GM21825 (cell line): Measurements from ENCODE around the gene GINS1.

ENCODE experiments used
- ATAC-seq: cut with Tn5 transposase; IDR thresholded peaks from one replicate; pipeline ENCODE4 v1.9.1; 2021; ENCODE audit warnings: mild to moderate bottlenecking, moderate library complexity; ENCODE audit not compliant: unreplicated experiment

The GINS1 gene

DNA sequence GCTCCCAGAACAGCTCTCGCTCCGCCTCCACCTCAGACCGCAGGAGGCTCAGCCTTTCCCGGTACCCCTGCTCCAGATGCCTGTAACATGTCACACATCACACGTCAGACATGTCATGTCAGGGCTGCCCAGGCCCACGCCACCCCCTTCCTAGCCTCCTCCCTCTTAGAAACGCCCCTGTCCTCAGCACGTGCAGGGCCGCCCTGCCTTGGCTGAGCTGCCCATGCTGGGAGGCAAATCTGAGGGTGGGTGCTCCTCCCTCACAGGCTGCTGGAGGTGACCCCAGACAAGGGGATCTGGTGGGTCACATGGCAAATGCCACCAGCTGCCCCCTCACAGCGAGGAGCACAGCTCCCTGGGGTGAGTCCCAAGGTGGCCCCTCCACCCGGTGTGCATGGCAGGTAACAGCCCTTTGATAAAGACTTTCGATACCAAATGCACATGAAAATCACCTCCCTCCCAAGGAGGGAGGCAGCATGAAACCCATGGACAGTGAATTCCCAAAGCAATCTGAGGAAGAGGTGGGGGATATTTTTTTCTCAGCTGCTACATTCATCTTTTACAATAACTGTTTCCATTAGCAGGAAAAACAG lies 84.1 kb downstream of the GINS1 start:
- ATAC-seq: no peak

DNA sequence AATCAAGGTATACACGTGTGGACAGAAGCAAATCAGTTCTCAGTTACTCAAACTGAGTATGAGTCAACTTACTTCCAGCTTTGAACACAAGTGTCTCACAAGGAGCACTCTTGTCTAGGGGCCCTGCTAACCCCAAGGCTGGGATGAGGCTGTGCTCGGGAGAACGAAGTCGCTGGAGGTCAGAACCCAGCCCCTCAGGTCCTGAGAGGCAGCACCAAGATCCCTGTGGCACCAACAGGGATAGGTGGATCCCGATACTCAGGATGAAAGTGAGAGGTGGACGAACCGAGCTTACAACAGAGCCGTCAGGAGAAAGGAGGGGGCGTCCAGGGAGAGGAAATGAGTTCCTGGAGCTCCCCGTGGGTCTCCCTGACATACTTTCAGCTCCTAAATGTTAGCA lies 85.7 kb downstream of the GINS1 start:
- no peak for ATAC-seq

DNA sequence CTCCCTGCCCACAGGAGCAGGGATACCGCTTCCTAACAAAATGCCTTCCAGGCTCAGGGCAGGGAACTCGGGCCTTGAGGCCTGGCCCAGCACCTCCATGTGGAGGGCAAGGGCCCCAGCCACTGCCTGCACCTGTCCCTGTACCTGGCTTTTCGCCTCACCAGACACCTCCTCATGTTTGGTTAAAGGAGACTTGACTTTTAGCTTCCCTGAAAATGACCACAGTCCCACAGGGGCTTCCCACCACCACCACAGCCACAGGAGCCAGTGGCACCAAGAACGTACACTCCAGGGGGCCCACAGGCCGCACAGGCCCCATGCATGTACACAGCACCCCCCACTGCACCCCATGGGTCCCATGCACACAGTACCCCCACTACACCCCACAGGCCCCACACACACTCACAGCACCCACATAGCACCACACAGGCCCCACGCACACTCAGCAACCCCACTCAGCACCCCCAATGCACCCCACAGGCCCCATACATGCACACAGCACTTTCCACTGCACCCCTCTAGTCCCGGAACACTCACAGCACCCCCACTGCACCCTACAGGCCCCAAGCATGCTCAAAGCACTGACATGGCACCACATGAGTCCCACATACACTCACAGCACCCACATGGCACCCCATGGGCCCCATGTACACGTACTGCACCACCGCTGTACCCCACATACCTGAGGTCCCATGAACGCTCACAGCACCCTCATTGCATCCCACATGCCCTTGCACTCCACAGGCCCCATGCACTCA lies 86.5 kb downstream of the GINS1 start:
- ATAC-seq: no peak

DNA sequence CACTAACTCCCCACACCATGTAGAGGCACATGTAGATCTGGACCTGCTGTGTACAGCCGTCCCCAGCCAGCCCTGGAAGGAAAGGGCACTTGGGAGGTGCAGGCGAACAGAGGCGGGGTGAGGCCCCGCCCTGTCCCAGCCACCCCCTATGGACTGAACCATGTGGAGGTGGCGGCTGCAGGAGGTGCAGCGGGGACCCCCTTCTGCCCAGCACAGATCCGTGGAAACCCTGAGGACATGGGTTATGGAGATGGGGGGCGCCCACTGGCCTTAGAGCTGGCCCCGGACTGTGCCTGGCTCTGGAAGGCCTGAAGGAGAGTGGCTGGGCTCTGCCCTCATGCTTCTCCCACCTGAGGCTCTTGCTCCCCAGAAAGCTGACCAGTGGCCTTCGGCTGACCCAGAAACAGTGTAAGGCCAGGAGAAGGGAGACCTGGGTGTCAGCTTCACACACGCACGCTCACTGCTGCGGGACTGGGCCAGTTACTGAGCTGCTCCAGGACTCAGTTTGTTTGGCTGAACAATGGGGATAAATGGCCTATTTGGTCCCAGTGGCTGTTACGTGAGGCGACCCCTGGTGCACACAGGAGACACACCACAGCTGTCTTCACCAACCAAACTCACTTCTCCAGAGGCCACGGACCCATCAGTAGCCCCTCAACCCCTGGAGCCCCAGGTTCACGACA lies 87.2 kb downstream of the GINS1 start:
- no peak for ATAC-seq

DNA sequence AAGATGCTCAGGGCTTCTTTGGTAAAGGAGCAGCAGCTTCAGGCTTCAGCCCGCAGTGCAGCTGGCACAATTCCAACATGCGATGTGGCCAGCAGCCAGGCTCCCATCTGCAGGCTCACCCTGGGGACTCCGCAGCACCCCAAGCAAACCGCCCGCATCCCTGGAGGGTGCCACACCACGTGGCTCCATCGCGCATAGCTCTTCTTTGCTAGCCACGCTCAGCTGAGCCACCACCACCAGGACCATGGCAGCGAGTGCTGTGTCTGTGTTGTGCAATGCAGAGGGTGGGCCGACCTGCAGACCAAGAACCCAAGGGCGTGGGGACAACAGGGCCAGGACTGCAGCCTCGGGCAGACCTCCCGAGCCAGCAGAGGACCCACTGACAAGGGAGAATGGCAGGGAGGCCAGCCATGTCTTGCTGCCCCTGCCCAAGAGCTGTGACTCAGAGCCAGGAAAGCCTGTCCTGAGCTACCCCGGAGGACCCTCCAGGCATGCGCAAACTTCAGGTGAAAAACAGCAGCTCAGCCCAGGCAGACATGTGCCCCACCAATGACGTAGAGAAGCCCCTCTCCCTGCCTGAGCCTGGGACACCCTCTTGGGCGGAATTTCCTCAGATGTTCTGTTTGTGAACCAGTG lies 87.8 kb downstream of the GINS1 start:
- ATAC-seq: no peak

DNA sequence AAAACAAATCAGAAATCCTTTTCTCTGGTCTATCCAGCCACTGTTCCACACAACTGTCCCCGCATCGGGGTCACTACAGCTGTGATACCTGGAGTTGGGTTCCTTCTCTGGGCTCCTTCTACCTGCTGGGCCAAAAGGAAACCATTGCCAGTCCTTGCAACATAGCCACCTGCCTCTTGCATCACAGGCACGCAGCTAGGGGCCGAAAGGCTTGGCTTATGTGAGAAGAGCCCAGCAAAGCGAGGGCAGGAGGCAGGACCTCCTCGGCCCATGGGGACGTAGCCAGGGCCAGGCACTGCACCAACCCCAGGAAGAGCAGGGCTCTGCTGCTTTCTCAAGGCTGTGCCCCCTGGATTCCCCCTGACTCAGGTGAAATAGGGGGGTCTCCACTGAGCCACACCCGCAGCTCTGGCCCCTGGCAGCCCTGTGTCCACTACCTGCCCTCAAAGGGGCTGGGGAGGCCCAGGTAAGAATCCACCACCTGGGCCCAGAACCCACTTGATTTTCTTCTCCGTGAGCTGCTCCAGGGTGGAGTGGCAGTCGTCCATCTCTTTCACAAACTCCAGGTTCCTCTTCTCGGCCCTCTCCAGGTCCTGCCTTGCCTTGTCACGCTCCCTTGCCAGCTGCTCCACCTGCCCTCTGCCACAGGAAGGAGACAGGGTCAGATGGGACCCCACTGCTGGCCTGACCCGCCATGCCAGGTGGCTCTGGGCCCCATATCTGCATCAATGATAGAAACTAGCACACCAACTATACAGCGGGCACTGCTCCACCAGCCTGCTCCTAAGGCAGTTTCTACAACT lies 88.9 kb downstream of the GINS1 start:
- no peak for ATAC-seq

DNA sequence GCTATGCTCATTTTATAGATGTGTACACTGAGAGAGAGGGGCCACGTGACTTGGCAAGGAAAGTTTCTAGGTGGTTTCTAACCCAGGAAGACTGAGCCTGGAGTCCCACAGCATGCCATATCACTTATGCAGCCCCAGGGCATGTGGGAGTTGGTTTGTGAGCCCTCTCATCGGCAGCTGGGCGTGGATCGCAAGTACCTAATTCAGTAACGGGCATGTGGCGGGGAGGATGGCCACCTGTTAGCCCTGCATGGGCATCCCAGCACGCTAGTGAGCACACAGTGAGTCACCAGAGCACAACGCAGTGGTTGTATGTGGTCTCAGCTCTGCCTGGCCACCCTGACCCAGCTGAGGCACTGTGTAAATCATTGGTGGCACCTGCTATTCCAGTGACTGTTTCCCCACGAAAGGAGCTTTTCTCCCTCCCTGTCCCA lies 89.5 kb downstream of the GINS1 start:
- ATAC-seq: no peak

DNA sequence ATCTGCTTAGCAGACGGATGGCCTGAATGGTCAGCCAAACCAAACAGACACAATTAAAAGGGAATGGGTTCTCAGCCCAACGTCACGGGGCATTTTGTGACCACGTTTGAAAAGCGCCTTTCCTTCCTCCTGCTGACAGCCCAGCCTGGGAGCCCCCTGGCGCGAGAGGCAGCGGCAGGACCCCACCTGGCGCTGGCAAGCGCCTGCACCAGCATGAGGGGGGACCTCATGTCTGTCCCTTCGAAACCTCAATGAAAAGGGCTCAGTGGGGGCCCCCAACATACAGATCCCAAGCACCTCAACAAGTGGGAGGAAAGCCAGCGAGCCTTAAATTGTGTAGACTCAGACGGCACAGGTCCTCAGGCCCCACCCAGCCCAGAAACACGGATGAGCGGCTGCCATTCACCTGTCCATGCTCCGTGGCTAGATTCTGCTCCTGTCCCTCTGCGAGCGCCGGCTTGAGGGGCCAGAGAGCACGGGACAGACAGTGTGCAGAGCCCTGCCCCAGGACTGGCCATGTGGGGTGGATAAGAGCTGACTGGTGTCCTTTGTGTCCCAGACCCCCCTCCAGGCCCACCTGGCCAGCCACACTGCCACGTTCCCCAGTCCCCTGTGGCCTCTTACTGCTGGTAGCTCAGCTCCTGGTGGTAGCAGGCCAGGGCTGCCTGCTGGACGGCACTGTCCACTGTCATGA lies 90.3 kb downstream of the GINS1 start:
- no peak for ATAC-seq
